Astrocyte (in vitro differentiated cells and primary cell): Measurements from ENCODE around the gene CSNK1D. TPM values are rescaled to one million over a fixed set of nuclear protein-coding genes. Genes with fewer than 3 reads are reported as not detected.

ENCODE experiments used
- DNase-seq: peaks from one replicate; pipeline ENCODE4 v3.0.0-alpha.2; 2010; ENCODE audit warnings: low read depth
- FAIRE-seq: peaks from 2 replicates; lab custom pipeline; 2011; peaks lifted over from hg19 to GRCh38; lab: Jason Lieb, UNC
- H2AFZ ChIP-seq: 2 replicates; pipeline ENCODE4 v1.6.0; 2012; ENCODE audit warnings: low read depth, low read length, inconsistent platforms
- H3K27ac ChIP-seq: 2 replicates; pipeline ENCODE4 v1.5.1; 2011; ENCODE audit warnings: low read depth, low read length, inconsistent platforms
- H3K27me3 ChIP-seq: 2 replicates; pipeline ENCODE4 v1.6.0; 2011; ENCODE audit warnings: low read length, inconsistent platforms; ENCODE audit not compliant: insufficient read depth
- H3K36me3 ChIP-seq: 2 replicates; pipeline ENCODE4 v1.5.1; 2011; ENCODE audit warnings: low read length, inconsistent platforms; ENCODE audit not compliant: insufficient read depth
- H3K4me1 ChIP-seq: 2 replicates; pipeline ENCODE4 v1.5.1; 2011; ENCODE audit warnings: low read length, inconsistent platforms; ENCODE audit not compliant: insufficient read depth
- H3K4me2 ChIP-seq: 2 replicates; pipeline ENCODE4 v1.6.0; 2012; ENCODE audit warnings: low read length, inconsistent platforms
- H3K4me3 ChIP-seq: 2 replicates; pipeline ENCODE4 v1.5.1; 2011; ENCODE audit warnings: low read depth, mild to moderate bottlenecking, low read length, inconsistent platforms; ENCODE audit not compliant: insufficient read depth
- H3K79me2 ChIP-seq: 2 replicates; pipeline ENCODE4 v1.6.0; 2012; ENCODE audit warnings: mild to moderate bottlenecking, low read length, inconsistent platforms; ENCODE audit not compliant: insufficient read depth
- H3K9ac ChIP-seq: 2 replicates; pipeline ENCODE4 v1.6.0; 2012; ENCODE audit warnings: mild to moderate bottlenecking, low read length, inconsistent platforms
- H3K9me3 ChIP-seq: 2 replicates; pipeline ENCODE4 v1.5.1; 2012; ENCODE audit warnings: low read depth, mild to moderate bottlenecking, low read length, inconsistent platforms; ENCODE audit not compliant: insufficient read depth
- H4K20me1 ChIP-seq: 2 replicates; pipeline ENCODE4 v1.6.0; 2012; ENCODE audit warnings: low read length, inconsistent platforms; ENCODE audit not compliant: insufficient read depth
- H3K27ac Mint-ChIP-seq: one replicate; pipeline ENCODE4 v1.8.0; 2021; ENCODE audit warnings: mild to moderate bottlenecking, mixed read lengths; ENCODE audit not compliant: unreplicated experiment
- H3K27me3 Mint-ChIP-seq: one replicate; pipeline ENCODE4 v1.8.0; 2021; ENCODE audit warnings: low read depth, mixed read lengths; ENCODE audit not compliant: unreplicated experiment
- H3K36me3 Mint-ChIP-seq: one replicate; pipeline ENCODE4 v1.8.0; 2021; ENCODE audit warnings: low read depth, mixed read lengths; ENCODE audit not compliant: unreplicated experiment
- H3K4me1 Mint-ChIP-seq: one replicate; pipeline ENCODE4 v1.8.0; 2021; ENCODE audit warnings: low read depth, mixed read lengths; ENCODE audit not compliant: unreplicated experiment
- H3K4me3 Mint-ChIP-seq: one replicate; pipeline ENCODE4 v1.8.0; 2021; ENCODE audit warnings: mild to moderate bottlenecking, moderate library complexity, mixed read lengths; ENCODE audit not compliant: unreplicated experiment
- H3K9me3 Mint-ChIP-seq: one replicate; pipeline ENCODE4 v1.8.0; 2021; ENCODE audit warnings: mild to moderate bottlenecking, mixed read lengths; ENCODE audit not compliant: unreplicated experiment
- EZH2 ChIP-seq: IDR thresholded peaks from 2 replicates; pipeline ENCODE4 v1.6.1; 2012; ENCODE audit warnings: mild to moderate bottlenecking, low read length, inconsistent platforms; ENCODE audit not compliant: insufficient read depth
- total RNA-seq: library from RNA; stranded (reverse); gene quantifications from 2 replicates; pipeline ENCODE4 v1.2.1, GENCODE V29; 2021
- TF ChIP-seq, protein P1 (sequence below): IDR thresholded peaks from 2 replicates; pipeline ENCODE4 v1.5.1; 2011; ENCODE audit warnings: low read depth, mild to moderate bottlenecking, inconsistent platforms, low read length, moderate library complexity; ENCODE audit not compliant: insufficient read depth

The CSNK1D gene
- total RNA-seq, 1 donor from 2014 or later, result 153 TPM

DNA sequence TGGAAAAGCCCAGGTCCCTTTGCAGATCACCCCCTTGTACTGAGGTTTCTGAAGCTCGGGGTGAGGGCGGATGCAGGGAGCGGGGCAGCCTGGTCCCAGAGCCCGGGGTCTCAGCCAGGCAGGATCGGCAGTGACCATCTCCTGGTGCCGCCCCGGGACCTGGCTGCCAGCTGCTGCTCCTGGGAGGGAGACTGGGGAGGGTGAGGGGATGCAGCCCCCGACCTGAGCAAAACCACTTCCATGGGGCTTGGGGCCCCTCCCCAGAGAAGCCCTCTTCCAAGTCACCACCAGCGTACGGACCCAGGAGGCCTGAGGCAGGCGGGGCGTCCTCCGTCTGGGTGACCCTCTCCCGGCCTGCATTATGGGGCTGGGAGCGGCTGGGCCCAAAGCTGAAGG, 29.1 kb upstream of the CSNK1D start:
- H3K4me3 Mint-ChIP-seq, result no peak overlapping the region
- peaks cover 3% of the 10 kb centered on the region for H3K4me1 Mint-ChIP-seq
- peaks cover 2% of the 10 kb centered on the region for H3K27me3 ChIP-seq
- no peaks in the 10 kb centered on the region for H3K79me2 ChIP-seq
- no peaks in the 10 kb centered on the region for H4K20me1 ChIP-seq
- H3K4me3 ChIP-seq, result no peak overlapping the region
- no peak overlapping the region for H3K27ac ChIP-seq
- no peak for TF ChIP-seq EZH2
- no peaks in the 10 kb centered on the region for H3K9me3 Mint-ChIP-seq
- no peak overlapping the region for H3K9ac ChIP-seq
- H3K36me3 ChIP-seq, result no peaks in the 10 kb centered on the region
- H3K4me2 ChIP-seq, result no peak overlapping the region
- H3K27ac Mint-ChIP-seq, result no peak overlapping the region
- H3K4me1 ChIP-seq, result peaks cover 13% of the 10 kb centered on the region
- H3K27me3 Mint-ChIP-seq, result peaks cover 28% of the 10 kb centered on the region
- H3K9me3 ChIP-seq, result no peaks in the 10 kb centered on the region
- no peak for DNase-seq
- no peaks in the 10 kb centered on the region for H3K36me3 Mint-ChIP-seq
- H2AFZ ChIP-seq, result no peak overlapping the region
- no peak for FAIRE-seq

DNA sequence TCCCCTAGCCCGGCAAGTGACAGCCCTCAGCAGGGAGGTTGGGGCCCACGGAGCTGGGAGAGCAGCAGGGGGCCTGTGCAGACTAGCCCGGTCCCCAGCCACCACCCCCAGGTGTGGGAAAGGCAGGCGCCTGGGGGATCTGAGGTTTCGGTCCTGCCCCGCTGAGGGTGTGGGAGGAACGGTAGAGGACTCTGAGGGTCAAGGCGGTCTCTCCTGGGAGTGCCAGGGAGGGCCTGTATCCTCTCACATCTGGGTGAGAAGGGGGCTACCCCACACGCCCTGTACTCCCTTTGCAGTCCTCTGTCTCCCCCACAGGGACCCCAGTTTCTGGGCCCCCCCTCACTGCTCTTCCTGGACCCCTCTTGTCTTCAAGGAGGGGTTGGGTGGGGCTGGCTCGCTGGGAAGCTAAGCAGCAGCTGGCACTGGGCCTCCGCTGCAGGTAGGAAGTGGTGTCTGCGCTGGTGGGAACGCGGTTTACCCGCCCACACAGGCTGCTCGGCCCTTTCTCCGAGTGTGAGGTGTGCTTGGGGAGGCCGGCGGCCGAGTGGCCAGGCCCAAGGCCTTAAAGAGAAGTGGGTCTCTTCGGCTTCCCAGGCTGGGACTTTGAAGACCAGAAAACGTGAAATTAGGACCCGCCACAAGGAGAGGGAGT, 28.5 kb upstream of the CSNK1D start:
- DNase-seq, result no peak
- Mint-ChIP-seq H3K27me3 (peaks cover 33% of the 10 kb centered on the region), H3K27ac (no peak overlapping the region), H3K9me3 (no peaks in the 10 kb centered on the region), H3K36me3 (no peaks in the 10 kb centered on the region), H3K4me3 (no peak overlapping the region), H3K4me1 (peaks cover 3% of the 10 kb centered on the region)
- Histone ChIP-seq H3K79me2 (no peaks in the 10 kb centered on the region), H3K36me3 (no peaks in the 10 kb centered on the region), H3K4me1 (peaks cover 18% of the 10 kb centered on the region), H3K27me3 (peaks cover 2% of the 10 kb centered on the region), H3K4me2 (no peak overlapping the region), H3K4me3 (no peak overlapping the region), H3K9me3 (no peaks in the 10 kb centered on the region), H3K9ac (no peak overlapping the region), H4K20me1 (no peaks in the 10 kb centered on the region), H2AFZ (no peak overlapping the region), H3K27ac (no peak overlapping the region)
- no peak for FAIRE-seq
- TF ChIP-seq EZH2, result no peak
- TF ChIP-seq, protein P1, sequence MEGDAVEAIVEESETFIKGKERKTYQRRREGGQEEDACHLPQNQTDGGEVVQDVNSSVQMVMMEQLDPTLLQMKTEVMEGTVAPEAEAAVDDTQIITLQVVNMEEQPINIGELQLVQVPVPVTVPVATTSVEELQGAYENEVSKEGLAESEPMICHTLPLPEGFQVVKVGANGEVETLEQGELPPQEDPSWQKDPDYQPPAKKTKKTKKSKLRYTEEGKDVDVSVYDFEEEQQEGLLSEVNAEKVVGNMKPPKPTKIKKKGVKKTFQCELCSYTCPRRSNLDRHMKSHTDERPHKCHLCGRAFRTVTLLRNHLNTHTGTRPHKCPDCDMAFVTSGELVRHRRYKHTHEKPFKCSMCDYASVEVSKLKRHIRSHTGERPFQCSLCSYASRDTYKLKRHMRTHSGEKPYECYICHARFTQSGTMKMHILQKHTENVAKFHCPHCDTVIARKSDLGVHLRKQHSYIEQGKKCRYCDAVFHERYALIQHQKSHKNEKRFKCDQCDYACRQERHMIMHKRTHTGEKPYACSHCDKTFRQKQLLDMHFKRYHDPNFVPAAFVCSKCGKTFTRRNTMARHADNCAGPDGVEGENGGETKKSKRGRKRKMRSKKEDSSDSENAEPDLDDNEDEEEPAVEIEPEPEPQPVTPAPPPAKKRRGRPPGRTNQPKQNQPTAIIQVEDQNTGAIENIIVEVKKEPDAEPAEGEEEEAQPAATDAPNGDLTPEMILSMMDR, result no peak

DNA sequence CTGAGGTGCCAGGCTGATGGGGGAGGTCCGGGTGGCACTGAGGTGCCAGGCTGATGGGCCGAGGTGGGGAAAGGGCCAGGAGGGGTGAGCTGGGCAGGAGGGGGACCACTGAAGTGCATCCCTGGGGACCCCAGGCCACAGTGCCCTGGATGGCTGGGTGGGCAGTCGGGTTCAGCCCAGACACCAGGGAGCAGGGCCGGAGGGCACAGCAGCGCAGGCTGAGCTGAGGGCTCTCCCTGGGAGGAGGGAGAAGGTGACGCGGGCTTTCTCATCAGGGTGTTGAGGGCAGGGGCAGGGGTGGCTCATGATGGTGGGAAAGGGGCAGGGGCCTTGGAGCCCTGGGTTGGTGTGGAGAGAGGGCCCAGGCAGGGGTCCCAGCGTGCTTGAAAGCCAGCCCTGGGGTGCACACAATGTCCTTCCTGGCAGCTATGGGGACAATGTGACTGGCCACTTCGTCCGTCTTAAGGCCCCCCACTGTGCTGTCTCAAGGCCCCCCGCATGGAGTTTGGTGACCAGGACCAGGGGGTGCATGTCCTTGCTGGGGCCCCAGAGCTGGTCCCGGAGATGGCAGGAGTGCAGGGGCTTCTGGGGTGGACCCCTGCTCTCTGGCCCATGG, 27.9 kb upstream of the CSNK1D start:
- H3K4me2 ChIP-seq, result no peak overlapping the region
- H3K79me2 ChIP-seq, result no peaks in the 10 kb centered on the region
- H3K4me3 ChIP-seq, result no peak overlapping the region
- peaks cover 30% of the 10 kb centered on the region for H3K27me3 Mint-ChIP-seq
- no peaks in the 10 kb centered on the region for H3K9me3 Mint-ChIP-seq
- no peak overlapping the region for H3K4me3 Mint-ChIP-seq
- H3K9ac ChIP-seq, result no peak overlapping the region
- peaks cover 2% of the 10 kb centered on the region for H3K27me3 ChIP-seq
- H3K27ac ChIP-seq, result no peak overlapping the region
- DNase-seq (no peak), FAIRE-seq (no peak)
- H3K36me3 ChIP-seq, result no peaks in the 10 kb centered on the region
- no peaks in the 10 kb centered on the region for H4K20me1 ChIP-seq
- H3K4me1 ChIP-seq, result peaks cover 21% of the 10 kb centered on the region
- H3K36me3 Mint-ChIP-seq, result no peaks in the 10 kb centered on the region
- H3K4me1 Mint-ChIP-seq, result peaks cover 3% of the 10 kb centered on the region
- no peaks in the 10 kb centered on the region for H3K9me3 ChIP-seq
- H3K27ac Mint-ChIP-seq, result no peak overlapping the region
- no peak overlapping the region for H2AFZ ChIP-seq
- no peak for TF ChIP-seq EZH2
- TF ChIP-seq, protein P1, result no peak
